ENCODE data around the gene ANO6.

The ANO6 gene

GRCh38 chr12:45418520-45418919 is 202.6 kb downstream of the ANO6 start:
- POLR2A ChIA-PET, result no interaction called here
- DNase-seq (ENCODE audit: extremely low spot score), result no peak
- CTCF ChIA-PET, result interaction anchor here (1.6 kb wide), 1 partner anchor 12 kb away, joined by 4 read pairs; no protein-coding TSS in a partner anchor

GRCh38 chr12:45419317-45419814 is 203.5 kb downstream of the ANO6 start:
- ChIA-PET CTCF (interaction anchor here (1.6 kb wide), 1 partner anchor 13 kb away, joined by 4 read pairs; no protein-coding TSS in a partner anchor), POLR2A (no interaction called here)
- TF ChIP-seq, protein P1, sequence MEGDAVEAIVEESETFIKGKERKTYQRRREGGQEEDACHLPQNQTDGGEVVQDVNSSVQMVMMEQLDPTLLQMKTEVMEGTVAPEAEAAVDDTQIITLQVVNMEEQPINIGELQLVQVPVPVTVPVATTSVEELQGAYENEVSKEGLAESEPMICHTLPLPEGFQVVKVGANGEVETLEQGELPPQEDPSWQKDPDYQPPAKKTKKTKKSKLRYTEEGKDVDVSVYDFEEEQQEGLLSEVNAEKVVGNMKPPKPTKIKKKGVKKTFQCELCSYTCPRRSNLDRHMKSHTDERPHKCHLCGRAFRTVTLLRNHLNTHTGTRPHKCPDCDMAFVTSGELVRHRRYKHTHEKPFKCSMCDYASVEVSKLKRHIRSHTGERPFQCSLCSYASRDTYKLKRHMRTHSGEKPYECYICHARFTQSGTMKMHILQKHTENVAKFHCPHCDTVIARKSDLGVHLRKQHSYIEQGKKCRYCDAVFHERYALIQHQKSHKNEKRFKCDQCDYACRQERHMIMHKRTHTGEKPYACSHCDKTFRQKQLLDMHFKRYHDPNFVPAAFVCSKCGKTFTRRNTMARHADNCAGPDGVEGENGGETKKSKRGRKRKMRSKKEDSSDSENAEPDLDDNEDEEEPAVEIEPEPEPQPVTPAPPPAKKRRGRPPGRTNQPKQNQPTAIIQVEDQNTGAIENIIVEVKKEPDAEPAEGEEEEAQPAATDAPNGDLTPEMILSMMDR (IDR thresholded peaks at IDR 0.05; ENCODE audit: control extremely low read depth, extremely low read depth, low read depth, missing control alignments), result no peak
- DNase-seq (ENCODE audit: extremely low spot score), result no peak

More at GRCh38 chr12:45418520-45418919, 202.6 kb downstream of the ANO6 start:
- TF ChIP-seq, protein P1 (IDR thresholded peaks at IDR 0.05; ENCODE audit: control extremely low read depth, extremely low read depth, low read depth, missing control alignments), result no peak

GRCh38 chr12:45421736-45422135 is 205.8 kb downstream of the ANO6 start:
- POLR2A ChIA-PET, result no interaction called here
- CTCF ChIA-PET, result interaction anchor here (2.3 to 2.7 kb wide), 2 partner anchors 10 to 15 kb away, joined by 5 to 6 read pairs; no protein-coding TSS in a partner anchor
- TF ChIP-seq, protein P1 (IDR thresholded peaks at IDR 0.05; ENCODE audit: control extremely low read depth, extremely low read depth, low read depth, missing control alignments), result no peak
- DNase-seq (ENCODE audit: extremely low spot score), result no peak

GRCh38 chr12:45423931-45424330 is 208.0 kb downstream of the ANO6 start:
- POLR2A ChIA-PET, result no interaction called here
- DNase-seq (ENCODE audit: extremely low spot score), result no peak
- TF ChIP-seq, protein P1 (IDR thresholded peaks at IDR 0.05; ENCODE audit: control extremely low read depth, extremely low read depth, low read depth, missing control alignments), result no peak
- CTCF ChIA-PET, result interaction anchor here (1.1 to 1.6 kb wide), 2 partner anchors 10 to 33 kb away, joined by 3 to 8 read pairs; no protein-coding TSS in a partner anchor

GRCh38 chr12:45425426-45425825 is 209.5 kb downstream of the ANO6 start:
- DNase-seq (ENCODE audit: extremely low spot score), result no peak
- TF ChIP-seq, protein P1 (IDR thresholded peaks at IDR 0.05; ENCODE audit: control extremely low read depth, extremely low read depth, low read depth, missing control alignments), result no peak
- ChIA-PET POLR2A (no interaction called here), CTCF (interaction anchor here (1.1 to 1.6 kb wide), 2 partner anchors 11 to 17 kb away, joined by 3 to 8 read pairs; no protein-coding TSS in a partner anchor)

GRCh38 chr12:45426294-45426693 is 210.4 kb downstream of the ANO6 start:
- ChIA-PET POLR2A (no interaction called here), CTCF (no interaction called here)
- no peak for DNase-seq (ENCODE audit: extremely low spot score)
- TF ChIP-seq, protein P1 (IDR thresholded peaks at IDR 0.05; ENCODE audit: control extremely low read depth, extremely low read depth, low read depth, missing control alignments), result no peak

Measured in GM10248 (cell line).